GM12864 (cell line): ENCODE data around the gene UVRAG.

Experiments
- DNase-seq: peaks from one replicate; pipeline ENCODE4 v3.0.0-alpha.2; 2011; ENCODE audit warnings: low read depth
- H3K4me3 ChIP-seq: 2 replicates; pipeline ENCODE4 v1.5.1; 2011; ENCODE audit warnings: mild to moderate bottlenecking, low read depth, low read length, control low read depth
- TF ChIP-seq, protein P1 (sequence below): IDR thresholded peaks from 2 replicates; pipeline ENCODE4 v1.5.1; 2011; ENCODE audit warnings: low read depth, mild to moderate bottlenecking, moderate library complexity, low read length, control low read depth, inconsistent platforms; ENCODE audit errors: missing control alignments

The UVRAG gene

DNA sequence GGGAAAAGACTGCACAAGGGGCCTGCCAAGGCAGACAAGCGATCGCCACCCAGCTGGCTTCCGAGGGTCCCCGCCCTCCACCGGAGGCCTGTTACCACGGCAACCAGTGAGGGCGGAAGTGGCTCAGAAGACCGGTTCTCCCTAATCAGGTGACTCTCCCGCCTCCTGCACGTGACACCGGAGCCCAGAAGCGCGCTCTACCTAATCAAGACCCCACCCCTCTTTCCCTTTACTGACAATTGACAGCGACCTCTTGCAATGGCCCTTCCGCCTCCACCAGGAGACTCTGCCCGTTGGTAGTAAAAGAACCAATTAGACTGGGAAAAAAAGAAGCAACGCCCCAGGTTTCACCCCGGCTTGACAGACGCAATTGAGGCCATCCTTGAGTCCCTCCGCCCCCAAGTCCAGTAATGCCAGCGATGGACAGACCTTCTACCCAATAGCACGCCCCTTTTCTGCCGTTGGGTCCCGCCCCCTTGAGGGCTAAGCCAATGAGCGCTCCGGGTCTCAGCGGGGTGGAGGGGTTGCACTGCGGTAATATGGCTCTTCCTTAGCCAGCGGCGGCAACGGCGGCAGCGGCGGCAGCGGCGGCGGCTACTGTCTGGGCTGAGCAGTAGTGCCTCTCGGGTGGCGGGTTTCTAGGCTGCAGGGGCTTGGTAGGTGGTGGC lies at the start of gene UVRAG:
UVRAG (plus strand) TSS at position 534 of the 668 bp plus-strand sequence. CDS start 198 bp downstream, outside the sequence.
- DNase-seq: peak; percentile 98
- peak within 1 kb of the TSS; percentile 79 for H3K4me3 ChIP-seq
- TF ChIP-seq, protein P1, sequence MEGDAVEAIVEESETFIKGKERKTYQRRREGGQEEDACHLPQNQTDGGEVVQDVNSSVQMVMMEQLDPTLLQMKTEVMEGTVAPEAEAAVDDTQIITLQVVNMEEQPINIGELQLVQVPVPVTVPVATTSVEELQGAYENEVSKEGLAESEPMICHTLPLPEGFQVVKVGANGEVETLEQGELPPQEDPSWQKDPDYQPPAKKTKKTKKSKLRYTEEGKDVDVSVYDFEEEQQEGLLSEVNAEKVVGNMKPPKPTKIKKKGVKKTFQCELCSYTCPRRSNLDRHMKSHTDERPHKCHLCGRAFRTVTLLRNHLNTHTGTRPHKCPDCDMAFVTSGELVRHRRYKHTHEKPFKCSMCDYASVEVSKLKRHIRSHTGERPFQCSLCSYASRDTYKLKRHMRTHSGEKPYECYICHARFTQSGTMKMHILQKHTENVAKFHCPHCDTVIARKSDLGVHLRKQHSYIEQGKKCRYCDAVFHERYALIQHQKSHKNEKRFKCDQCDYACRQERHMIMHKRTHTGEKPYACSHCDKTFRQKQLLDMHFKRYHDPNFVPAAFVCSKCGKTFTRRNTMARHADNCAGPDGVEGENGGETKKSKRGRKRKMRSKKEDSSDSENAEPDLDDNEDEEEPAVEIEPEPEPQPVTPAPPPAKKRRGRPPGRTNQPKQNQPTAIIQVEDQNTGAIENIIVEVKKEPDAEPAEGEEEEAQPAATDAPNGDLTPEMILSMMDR: no peak

DNA sequence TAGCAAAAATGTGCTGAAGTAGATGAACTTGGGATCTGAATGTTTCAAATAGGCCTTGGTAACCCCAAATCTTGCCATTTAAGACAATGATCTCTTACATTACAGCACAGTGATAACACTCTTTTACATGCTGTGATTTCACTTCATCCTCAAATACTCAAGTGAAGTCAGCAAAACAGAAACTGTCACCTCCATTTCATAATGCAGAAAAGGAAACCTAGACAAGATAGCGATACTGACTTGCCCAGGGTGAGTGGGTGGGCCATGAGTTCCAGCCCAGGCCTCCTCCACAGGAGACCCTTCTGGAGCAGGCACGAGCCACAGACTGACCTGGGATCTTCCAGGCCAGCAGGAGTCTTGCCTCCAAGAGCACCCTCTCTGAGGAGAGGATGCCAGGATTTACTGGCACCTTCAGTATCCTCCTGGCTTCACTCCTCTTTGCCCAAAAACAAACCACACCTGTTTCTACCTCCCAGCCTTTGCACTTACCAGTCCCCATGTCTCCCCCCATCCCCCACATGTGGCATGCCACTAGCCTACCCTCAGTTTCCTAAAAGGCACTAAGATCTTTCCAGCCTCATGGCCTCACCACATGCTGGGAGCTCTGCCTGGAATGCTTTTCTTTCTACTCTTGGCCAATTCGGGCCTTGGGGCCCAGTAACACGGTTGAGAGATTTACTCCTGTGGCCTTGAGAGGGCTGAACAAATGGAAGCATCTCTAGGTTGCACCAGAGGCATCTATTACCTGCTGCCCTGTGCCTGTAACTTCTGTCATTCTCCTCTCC lies 48.4 kb upstream of the UVRAG start:
- H3K4me3 ChIP-seq: no peak overlapping the region
- TF ChIP-seq, protein P1: no peak
- DNase-seq: no peak

DNA sequence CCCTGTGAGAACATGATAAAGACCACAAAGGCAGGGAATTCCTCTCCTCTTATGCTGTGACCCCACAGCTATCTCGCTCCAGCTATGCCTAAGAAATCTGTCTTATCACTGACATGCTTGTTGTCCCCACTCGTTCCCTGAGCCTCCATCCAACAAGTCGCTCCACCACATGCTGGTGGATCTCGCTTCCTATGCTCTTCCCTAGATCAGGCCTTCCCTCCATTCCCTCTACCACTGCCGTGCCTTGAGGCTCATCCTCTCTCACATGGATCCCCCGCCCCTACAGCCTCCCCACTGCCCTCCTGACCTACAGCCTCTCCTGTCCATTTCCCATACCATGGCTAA lies 47.8 kb upstream of the UVRAG start:
- DNase-seq: no peak
- TF ChIP-seq, protein P1: no peak
- H3K4me3 ChIP-seq: no peak overlapping the region

DNA sequence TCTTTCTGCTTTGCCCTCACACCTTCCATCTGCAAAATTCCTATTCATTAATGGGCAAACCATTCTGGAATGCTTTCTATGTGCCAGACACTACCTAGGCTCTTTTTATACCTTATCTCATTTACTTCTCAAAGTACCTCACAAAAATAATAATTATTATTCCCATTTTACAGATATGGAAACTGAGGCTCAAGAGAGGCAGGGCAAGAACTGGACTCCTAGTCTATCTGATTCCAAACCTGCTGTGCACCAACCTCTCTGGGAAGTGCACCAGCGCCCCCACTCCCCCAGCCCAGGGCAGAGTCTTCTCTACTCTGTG lies 47.3 kb upstream of the UVRAG start:
- H3K4me3 ChIP-seq: no peak overlapping the region
- TF ChIP-seq, protein P1: no peak
- no peak for DNase-seq

DNA sequence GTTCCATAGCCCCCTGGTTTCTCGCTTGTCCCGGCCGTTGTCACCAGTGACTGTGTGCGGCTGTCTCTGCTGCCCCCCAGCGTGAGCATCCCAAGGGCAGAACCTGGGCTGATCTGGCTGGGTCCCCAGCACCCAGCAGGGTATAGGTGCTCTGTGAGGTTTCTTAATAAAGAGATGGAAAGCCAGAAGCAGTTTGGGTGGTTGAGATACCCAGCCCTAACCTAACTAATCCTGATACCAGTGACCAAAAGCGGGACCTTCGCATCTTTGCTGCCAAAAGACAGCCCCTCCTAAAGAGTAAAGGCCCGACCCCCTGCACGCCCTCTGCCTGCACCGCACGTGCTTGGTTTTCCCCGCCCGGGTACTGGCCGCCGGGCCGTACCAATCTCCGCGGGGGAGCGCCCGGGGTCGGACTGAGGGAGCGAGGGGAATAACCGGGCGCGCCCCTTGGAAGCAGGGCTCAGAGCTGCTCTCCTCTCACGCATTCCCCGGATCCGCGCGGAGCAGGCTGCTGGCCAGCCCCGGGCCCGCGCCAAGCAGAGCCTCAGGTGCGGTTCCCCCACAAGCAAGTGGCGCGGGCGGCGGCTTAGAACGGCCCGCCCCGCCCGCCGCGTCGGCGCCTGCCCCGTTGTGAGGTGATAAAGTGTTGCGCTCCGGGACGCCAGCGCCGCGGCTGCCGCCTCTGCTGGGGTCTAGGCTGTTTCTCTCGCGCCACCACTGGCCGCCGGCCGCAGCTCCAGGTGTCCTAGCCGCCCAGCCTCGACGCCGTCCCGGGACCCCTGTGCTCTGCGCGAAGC lies 46.7 kb upstream of the UVRAG start, which contains the start of gene DGAT2:
DGAT2 (plus strand) TSS at position 667 of the 797 bp plus-strand sequence. CDS start 214 bp downstream, outside the sequence.
- TF ChIP-seq, protein P1: peak; percentile 40
- DNase-seq: no peak
- peak within 1 kb of the TSS; percentile 80 for H3K4me3 ChIP-seq

DNA sequence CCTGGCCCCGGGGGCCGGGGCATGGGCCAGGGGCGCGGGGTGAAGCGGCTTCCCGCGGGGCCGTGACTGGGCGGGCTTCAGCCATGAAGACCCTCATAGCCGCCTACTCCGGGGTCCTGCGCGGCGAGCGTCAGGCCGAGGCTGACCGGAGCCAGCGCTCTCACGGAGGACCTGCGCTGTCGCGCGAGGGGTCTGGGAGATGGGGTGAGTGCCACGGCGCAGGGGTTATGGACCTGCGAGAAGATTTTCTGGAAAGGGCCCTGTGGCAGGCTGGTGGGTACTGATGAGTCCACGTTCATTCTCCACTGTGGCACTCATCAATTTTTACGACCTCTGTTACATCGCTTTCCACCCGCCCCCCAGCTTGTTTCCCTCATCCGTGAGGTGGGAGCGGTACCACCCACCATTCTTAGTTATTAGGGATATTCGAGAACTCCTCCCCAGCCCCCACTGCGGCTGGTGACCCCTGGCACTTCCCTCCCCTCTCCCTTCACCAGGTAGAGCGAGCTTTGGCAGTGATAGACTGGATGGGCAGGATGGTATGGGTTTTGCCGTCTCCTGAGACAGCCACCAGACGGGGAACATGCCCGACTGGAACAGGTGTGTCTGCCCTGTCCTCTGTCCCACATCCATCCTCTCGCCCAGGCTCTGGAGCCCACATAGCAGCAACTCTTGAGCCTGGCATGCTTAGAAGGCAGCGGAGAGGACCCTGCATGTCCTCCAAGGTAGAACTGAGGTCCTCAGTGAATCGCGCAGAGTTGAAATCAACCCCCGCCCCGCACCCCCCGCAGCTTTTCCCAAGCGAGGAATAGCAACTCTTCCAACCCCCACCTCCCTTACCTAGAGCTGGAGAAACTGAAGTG lies 45.9 kb upstream of the UVRAG start:
- TF ChIP-seq, protein P1: peak; percentile 1
- peak overlapping the region; percentile 80 for H3K4me3 ChIP-seq
- no peak for DNase-seq
